ENCODE results near the gene GPATCH11.

GPATCH11 gene

GRCh38 chr2:37110306-37111212 is 26.2 kb downstream of the GPATCH11 start:
- DNase-seq = no peak

GRCh38 chr2:37111958-37112357 is 27.6 kb downstream of the GPATCH11 start:
- DNase-seq = no peak

GRCh38 chr2:37117566-37117965 is 33.2 kb downstream of the GPATCH11 start:
- DNase-seq = no peak

GRCh38 chr2:37119157-37119556 is 34.8 kb downstream of the GPATCH11 start:
- no peak for DNase-seq

GRCh38 chr2:37125416-37125815 is 41.1 kb downstream of the GPATCH11 start:
- peak in 1 of 2 experiments; percentile 32 for DNase-seq

GRCh38 chr2:37132914-37133313 is 48.6 kb downstream of the GPATCH11 start:
- DNase-seq = no peak

- no peak for DNase-seq
These were observed 58.2 kb downstream of the GPATCH11 start for GRCh38 chr2:37142546-37142945.

GRCh38 chr2:37143974-37144373 is 59.7 kb downstream of the GPATCH11 start:
- no peak for DNase-seq

- DNase-seq = no peak
These were observed 61.7 kb downstream of the GPATCH11 start for GRCh38 chr2:37146062-37146461.

- DNase-seq = no peak
These were observed 64.0 kb downstream of the GPATCH11 start for GRCh38 chr2:37148325-37148724.

Data from NCI-H524 (cell line).